ENCODE data around the gene POLR3H. TPM values are rescaled to one million over a fixed set of nuclear protein-coding genes. Genes with fewer than 3 reads are reported as not detected.
A peak's percentile ranks its signal among the peaks of the same experiment; 100 is the strongest.

The POLR3H gene
- total and polyA plus RNA-seq, 2 donors (not counting 3 experiments of a cell fraction or from before 2014, with no cell fraction given): 31.2 to 39.4 TPM

- no peaks in the 10 kb centered on the region for H3K9me3 ChIP-seq (replicated peaks; ENCODE audit: control insufficient read depth, insufficient read depth, low read length)
- FAIRE-seq (peak; percentile 43), DNase-seq (ENCODE audit: low read depth, low spot score) (peak; percentile 31)
- dilution Hi-C loops (cut with MboI; ENCODE audit: extremely low pct_ligation_motif_present, low sequenced_read_pairs): no loop called here
- CTCF ChIA-PET: interaction anchor here (1.0 to 1.6 kb wide), 6 partner anchors 11 to 50 kb away, joined by 3 to 14 read pairs (median 4); partner anchors contain the start of gene PMM1
- intact Hi-C loops (cut with micrococcal nuclease): no loop called here
- H3K4me1 ChIP-seq (ENCODE audit: control insufficient read depth, extremely low read depth, insufficient read depth, low read length): no peaks in the 10 kb centered on the region
- H3K27ac ChIP-seq (ENCODE audit: insufficient read depth, low read depth, low read length): no peak overlapping the region
- H3K36me3 ChIP-seq (ENCODE audit: control insufficient read depth in 2 of 2, extremely low read depth in 1 of 2, insufficient read depth in 2 of 2, low read length in 2 of 2): peaks cover 0 to 7% of the 10 kb centered on the region in 2 experiments
- no peaks in the 10 kb centered on the region for H3K79me2 ChIP-seq (ENCODE audit: control insufficient read depth, insufficient read depth, low read length)
- H2AFZ ChIP-seq (ENCODE audit: low read depth, low read length): no peak overlapping the region
- POLR2A ChIA-PET: no interaction called here
- H3K9me1 ChIP-seq (replicated peaks; ENCODE audit: control insufficient read depth, extremely low read depth, insufficient read depth, low read length): no peaks in the 10 kb centered on the region
- no peak overlapping the region for H3K9ac ChIP-seq (replicated peaks; ENCODE audit: extremely low read depth, insufficient read depth, low read length)
- no peak for TF ChIP-seq FOS (IDR thresholded peaks at IDR 0.05; ENCODE audit: borderline replicate concordance, insufficient read depth, low read length)
- peak; percentile 52 to 57 for TF ChIP-seq CTCF (IDR thresholded peaks at IDR 0.05; ENCODE audit: extremely low read depth in 1 of 2, insufficient read depth in 1 of 2, low read depth in 1 of 2, low read length in 2 of 2)
- no peak for TF ChIP-seq POLR2A (IDR thresholded peaks at IDR 0.05; ENCODE audit: low read depth, low read length)
- H4K20me1 ChIP-seq (replicated peaks; ENCODE audit: control insufficient read depth, extremely low read depth, insufficient read depth, low read length): no peaks in the 10 kb centered on the region
- no TSS peak for BruUV-seq (replicated peaks)
- H3K27me3 ChIP-seq (ENCODE audit: control insufficient read depth in 2 of 2, insufficient read depth in 2 of 2, low read length in 2 of 2): no peaks in the 10 kb centered on the region
- H3K4me3 ChIP-seq (replicated peaks in 1 of 3; ENCODE audit: insufficient read depth in 1 of 3, low read depth in 1 of 3, low read length in 3 of 3): no peak overlapping the region
- H3K4me2 ChIP-seq (ENCODE audit: insufficient read depth, low read length): no peak overlapping the region
These were observed 32.6 kb upstream of the POLR3H start for GRCh38 chr22:41576877-41577276.

GRCh38 chr22:41575533-41575932, 31.3 kb upstream of the POLR3H start:
- H3K9ac ChIP-seq (replicated peaks; ENCODE audit: extremely low read depth, insufficient read depth, low read length): no peak overlapping the region
- no peak for TF ChIP-seq FOS (IDR thresholded peaks at IDR 0.05; ENCODE audit: borderline replicate concordance, insufficient read depth, low read length)
- TF ChIP-seq GATA2 (IDR thresholded peaks at IDR 0.05; ENCODE audit: insufficient read depth, insufficient read length, low read depth, low read length): no peak
- TF ChIP-seq EZH2 (IDR thresholded peaks at IDR 0.05; ENCODE audit: borderline replicate concordance, low read depth, low read length, severe bottlenecking): no peak
- no peak for TF ChIP-seq POLR2AphosphoS5 (IDR thresholded peaks at IDR 0.05; ENCODE audit: insufficient read depth, low read depth, low read length)
- TF ChIP-seq MYC (IDR thresholded peaks at IDR 0.05; ENCODE audit: low read depth, low read length): no peak
- TF ChIP-seq JUN (IDR thresholded peaks at IDR 0.05; ENCODE audit: borderline replicate concordance, insufficient read depth, insufficient read length, low read depth): no peak
- no peak for TF ChIP-seq CTCF (IDR thresholded peaks at IDR 0.05; ENCODE audit: extremely low read depth in 1 of 2, insufficient read depth in 1 of 2, low read depth in 1 of 2, low read length in 2 of 2)
- no peak for TF ChIP-seq MAX (IDR thresholded peaks at IDR 0.05; ENCODE audit: insufficient read depth, insufficient read length)
- no peak for TF ChIP-seq POLR2A (IDR thresholded peaks at IDR 0.05; ENCODE audit: low read depth, low read length)
- H2AFZ ChIP-seq (ENCODE audit: low read depth, low read length): no peak overlapping the region
- FAIRE-seq: no peak
- no peaks in the 10 kb centered on the region for H3K79me2 ChIP-seq (ENCODE audit: control insufficient read depth, insufficient read depth, low read length)
- H3K9me3 ChIP-seq (replicated peaks; ENCODE audit: control insufficient read depth, insufficient read depth, low read length): no peaks in the 10 kb centered on the region
- no peak overlapping the region for H3K27ac ChIP-seq (ENCODE audit: insufficient read depth, low read depth, low read length)
- H3K27me3 ChIP-seq (ENCODE audit: control insufficient read depth in 2 of 2, insufficient read depth in 2 of 2, low read length in 2 of 2): no peaks in the 10 kb centered on the region
- no peaks in the 10 kb centered on the region for H3K9me1 ChIP-seq (replicated peaks; ENCODE audit: control insufficient read depth, extremely low read depth, insufficient read depth, low read length)
- dilution Hi-C loops (cut with MboI; ENCODE audit: extremely low pct_ligation_motif_present, low sequenced_read_pairs): no loop called here
- BruUV-seq (replicated peaks): no TSS peak
- DNase-seq (ENCODE audit: low read depth, low spot score): no peak
- H4K20me1 ChIP-seq (replicated peaks; ENCODE audit: control insufficient read depth, extremely low read depth, insufficient read depth, low read length): no peaks in the 10 kb centered on the region
- CTCF ChIA-PET: interaction anchor here (1.0 kb wide), 1 partner anchor 14 kb away, joined by 3 read pairs; the partner anchor contains the start of gene PMM1
- H3K4me3 ChIP-seq (replicated peaks in 1 of 3; ENCODE audit: insufficient read depth in 1 of 3, low read depth in 1 of 3, low read length in 3 of 3): no peak overlapping the region
- H3K4me1 ChIP-seq (ENCODE audit: control insufficient read depth, extremely low read depth, insufficient read depth, low read length): no peaks in the 10 kb centered on the region
- no peak overlapping the region for H3K4me2 ChIP-seq (ENCODE audit: insufficient read depth, low read length)
- POLR2A ChIA-PET: no interaction called here
- intact Hi-C loops (cut with micrococcal nuclease): no loop called here
- peaks cover 0 to 7% of the 10 kb centered on the region in 2 experiments for H3K36me3 ChIP-seq (ENCODE audit: control insufficient read depth in 2 of 2, extremely low read depth in 1 of 2, insufficient read depth in 2 of 2, low read length in 2 of 2)

Measured in endothelial cell of umbilical vein (primary cell).